Colonic mucosa (tissue), 4 donors: ENCODE results near the gene FUT8. TPM values are rescaled to one million over a fixed set of nuclear protein-coding genes. Genes with fewer than 3 reads are reported as not detected.

Source experiments
- DNase-seq: peaks from one replicate; pipeline ENCODE4 v3.0.0-alpha.2; 2020
- H3K27ac ChIP-seq: fragments of 200-600 bp; one replicate; pipeline ENCODE4 v1.8.0; 2021
- H3K27me3 ChIP-seq: fragments of 200-600 bp; one replicate; pipeline ENCODE4 v1.8.0; 2021
- H3K36me3 ChIP-seq: fragments of 200-600 bp; one replicate; pipeline ENCODE4 v1.8.0; 2021
- H3K4me1 ChIP-seq: fragments of 200-600 bp; one replicate; pipeline ENCODE4 v1.8.0; 2021; ENCODE audit warnings: mild to moderate bottlenecking
- H3K4me3 ChIP-seq: fragments of 200-600 bp; one replicate; pipeline ENCODE4 v1.8.0; 2021
- H3K9ac ChIP-seq, 2 donors: one replicate each; pipeline ENCODE4 v1.7.0; 2013; ENCODE audit warnings: control low read depth in 2 of 2, low read depth in 2 of 2, low read length in 2 of 2
- H3K9me3 ChIP-seq: fragments of 200-600 bp; one replicate; pipeline ENCODE4 v1.8.0; 2021
- intact Hi-C: fragments of 100-400 bp; cut with DNase I; formaldehyde crosslinking; loops from one replicate; pipeline ENCODE4 v1.14.1; 2022
- total RNA-seq, 2 donors: library from RNA; stranded (reverse); fragmentation: NEBNext Ultra II Directional in 1 of 2; extraction: Animal tissue kit (Norgen Biotek cat#: 25700) in 1 of 2; gene quantifications; one replicate each; pipeline ENCODE4 v1.2.1, GENCODE V29; 2021
- TF ChIP-seq, protein P1 (sequence below): fragments of 200-600 bp; IDR thresholded peaks from one replicate; pipeline ENCODE4 v1.8.0; 2022; ENCODE audit warnings: antibody characterized with exemption, mild to moderate bottlenecking
- donor health status: healthy.
- donor health status: DM: no; HTN: no; CAD: no.
- donor health status: DM: no; HTN: no; CAD: no.

FUT8 gene
- total RNA-seq, 2 donors from 2014 or later: 28.8 to 37.2 TPM

DNA sequence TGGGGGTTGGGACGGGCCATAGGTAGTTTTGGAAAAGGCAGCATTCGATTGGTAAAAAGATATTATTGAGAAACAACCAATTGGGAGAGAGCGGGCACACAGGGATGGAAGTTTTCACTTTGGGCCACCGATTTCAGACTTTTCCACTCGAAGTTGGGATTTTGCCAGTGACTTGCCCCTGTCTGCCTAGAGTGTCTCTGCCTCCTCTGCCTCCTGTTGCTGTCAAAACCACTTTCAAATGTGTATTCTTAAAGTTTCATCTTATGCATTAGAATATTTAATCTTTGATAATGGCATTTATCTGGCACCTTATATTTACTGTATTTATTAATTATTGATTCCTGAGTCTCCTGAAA, 182.3 kb downstream of the FUT8 start:
- Histone ChIP-seq H3K36me3 (no peaks in the 10 kb centered on the region), H3K9ac (no peak overlapping the region), H3K9me3 (no peaks in the 10 kb centered on the region), H3K27me3 (no peaks in the 10 kb centered on the region), H3K4me3 (no peak overlapping the region), H3K27ac (no peak overlapping the region), H3K4me1 (no peaks in the 10 kb centered on the region)
- TF ChIP-seq, protein P1, sequence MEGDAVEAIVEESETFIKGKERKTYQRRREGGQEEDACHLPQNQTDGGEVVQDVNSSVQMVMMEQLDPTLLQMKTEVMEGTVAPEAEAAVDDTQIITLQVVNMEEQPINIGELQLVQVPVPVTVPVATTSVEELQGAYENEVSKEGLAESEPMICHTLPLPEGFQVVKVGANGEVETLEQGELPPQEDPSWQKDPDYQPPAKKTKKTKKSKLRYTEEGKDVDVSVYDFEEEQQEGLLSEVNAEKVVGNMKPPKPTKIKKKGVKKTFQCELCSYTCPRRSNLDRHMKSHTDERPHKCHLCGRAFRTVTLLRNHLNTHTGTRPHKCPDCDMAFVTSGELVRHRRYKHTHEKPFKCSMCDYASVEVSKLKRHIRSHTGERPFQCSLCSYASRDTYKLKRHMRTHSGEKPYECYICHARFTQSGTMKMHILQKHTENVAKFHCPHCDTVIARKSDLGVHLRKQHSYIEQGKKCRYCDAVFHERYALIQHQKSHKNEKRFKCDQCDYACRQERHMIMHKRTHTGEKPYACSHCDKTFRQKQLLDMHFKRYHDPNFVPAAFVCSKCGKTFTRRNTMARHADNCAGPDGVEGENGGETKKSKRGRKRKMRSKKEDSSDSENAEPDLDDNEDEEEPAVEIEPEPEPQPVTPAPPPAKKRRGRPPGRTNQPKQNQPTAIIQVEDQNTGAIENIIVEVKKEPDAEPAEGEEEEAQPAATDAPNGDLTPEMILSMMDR: no peak
- intact Hi-C loops: loop anchor here (10.0 kb wide), 1 partner anchor 380 kb away; no protein-coding TSS in a partner anchor
- no peak for DNase-seq

DNA sequence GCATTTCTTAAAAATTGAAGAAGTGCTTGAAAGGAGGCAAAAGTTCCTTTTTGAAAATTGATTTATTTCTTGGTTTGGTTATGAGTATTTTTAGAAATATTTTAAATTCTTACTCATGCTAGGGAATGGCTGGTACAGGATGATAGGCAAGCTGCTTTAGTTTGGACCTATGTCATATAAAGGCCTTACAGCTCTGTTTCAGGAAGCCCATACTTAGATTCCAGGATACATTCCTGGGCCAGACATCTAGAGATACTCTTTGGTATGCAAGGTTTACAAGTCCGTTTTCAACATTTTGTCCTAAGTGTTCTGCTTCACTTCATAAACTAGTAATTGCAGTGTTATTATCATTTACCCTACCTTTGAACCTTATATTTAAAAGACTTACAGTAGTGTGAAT, 186.8 kb downstream of the FUT8 start:
- no peaks in the 10 kb centered on the region for H3K4me1 ChIP-seq
- TF ChIP-seq, protein P1: no peak
- intact Hi-C loops: loop anchor here (10.0 kb wide), 1 partner anchor 385 kb away; no protein-coding TSS in a partner anchor
- DNase-seq: no peak
- H3K9ac ChIP-seq: no peak overlapping the region
- H3K9me3 ChIP-seq: no peaks in the 10 kb centered on the region
- H3K4me3 ChIP-seq: no peak overlapping the region
- H3K36me3 ChIP-seq: no peaks in the 10 kb centered on the region
- no peak overlapping the region for H3K27ac ChIP-seq
- H3K27me3 ChIP-seq: no peaks in the 10 kb centered on the region

DNA sequence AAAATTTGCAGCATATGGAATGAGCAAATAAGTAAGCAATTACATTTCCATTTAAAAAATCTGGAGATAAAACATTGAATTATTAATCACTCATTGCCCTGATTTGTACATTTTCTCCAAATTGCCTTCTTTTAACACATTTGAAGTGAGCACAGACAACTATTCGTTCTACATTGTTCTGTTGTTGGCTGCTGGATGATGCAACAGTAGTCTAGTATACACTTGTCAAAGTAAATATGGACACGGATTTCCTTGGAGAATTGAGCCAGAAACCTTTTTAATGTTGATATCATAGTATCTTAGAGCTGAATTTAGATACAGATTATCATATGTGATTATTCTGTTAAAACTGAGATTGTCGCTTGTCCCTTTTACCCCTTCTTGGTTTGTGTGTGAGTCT, 188.2 kb downstream of the FUT8 start:
- no peak overlapping the region for H3K27ac ChIP-seq
- TF ChIP-seq, protein P1: no peak
- no peak overlapping the region for H3K4me3 ChIP-seq
- intact Hi-C loops: no loop called here
- no peak for DNase-seq
- H3K9me3 ChIP-seq: no peaks in the 10 kb centered on the region
- no peaks in the 10 kb centered on the region for H3K4me1 ChIP-seq
- H3K36me3 ChIP-seq: no peaks in the 10 kb centered on the region
- H3K9ac ChIP-seq: no peak overlapping the region
- no peaks in the 10 kb centered on the region for H3K27me3 ChIP-seq

DNA sequence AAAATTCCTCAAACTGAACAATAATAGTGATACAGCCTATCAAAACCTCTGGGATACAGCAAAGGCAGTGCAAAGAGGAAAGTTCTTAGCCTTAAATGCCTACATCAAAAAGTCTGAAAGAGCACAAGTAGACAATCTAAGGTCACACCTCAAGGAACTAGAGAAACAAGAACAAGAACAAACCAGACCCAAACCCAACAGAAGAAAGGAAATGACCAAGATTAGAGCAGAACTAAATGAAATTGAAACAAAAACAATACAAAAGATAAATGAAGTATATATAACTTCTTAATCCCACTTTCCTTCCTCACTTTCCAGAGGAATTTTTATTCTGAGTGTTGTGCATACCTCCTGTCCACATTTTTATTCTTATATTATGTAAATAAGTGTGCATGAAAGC, 192.0 kb downstream of the FUT8 start:
- DNase-seq: no peak
- TF ChIP-seq, protein P1: no peak
- H3K27ac ChIP-seq: no peak overlapping the region
- H3K4me1 ChIP-seq: no peaks in the 10 kb centered on the region
- intact Hi-C loops: no loop called here
- H3K27me3 ChIP-seq: no peaks in the 10 kb centered on the region
- H3K9me3 ChIP-seq: no peaks in the 10 kb centered on the region
- no peak overlapping the region for H3K4me3 ChIP-seq
- no peaks in the 10 kb centered on the region for H3K36me3 ChIP-seq
- H3K9ac ChIP-seq: no peak overlapping the region

DNA sequence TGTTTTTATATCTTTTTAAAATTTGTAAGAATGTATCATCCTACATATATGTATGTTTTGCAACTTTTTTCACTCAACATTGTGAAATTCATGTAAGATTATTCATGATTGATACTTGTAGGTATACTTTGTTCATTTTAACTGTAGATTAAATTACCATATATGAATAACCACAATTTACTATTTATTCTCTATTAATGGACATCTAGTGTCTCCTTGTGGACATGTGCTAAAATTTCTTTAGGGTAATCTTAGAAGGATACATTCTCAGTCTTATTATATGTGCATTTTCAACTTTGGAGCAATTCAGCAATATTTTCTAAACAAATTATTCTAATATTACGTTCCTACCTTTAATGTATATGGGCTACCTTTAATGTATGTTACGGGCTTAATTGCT, 192.4 kb downstream of the FUT8 start:
- DNase-seq: no peak
- no peaks in the 10 kb centered on the region for H3K4me1 ChIP-seq
- TF ChIP-seq, protein P1: no peak
- H3K27me3 ChIP-seq: no peaks in the 10 kb centered on the region
- H3K9me3 ChIP-seq: no peaks in the 10 kb centered on the region
- H3K27ac ChIP-seq: no peak overlapping the region
- H3K4me3 ChIP-seq: no peak overlapping the region
- H3K9ac ChIP-seq: no peak overlapping the region
- intact Hi-C loops: no loop called here
- no peaks in the 10 kb centered on the region for H3K36me3 ChIP-seq

DNA sequence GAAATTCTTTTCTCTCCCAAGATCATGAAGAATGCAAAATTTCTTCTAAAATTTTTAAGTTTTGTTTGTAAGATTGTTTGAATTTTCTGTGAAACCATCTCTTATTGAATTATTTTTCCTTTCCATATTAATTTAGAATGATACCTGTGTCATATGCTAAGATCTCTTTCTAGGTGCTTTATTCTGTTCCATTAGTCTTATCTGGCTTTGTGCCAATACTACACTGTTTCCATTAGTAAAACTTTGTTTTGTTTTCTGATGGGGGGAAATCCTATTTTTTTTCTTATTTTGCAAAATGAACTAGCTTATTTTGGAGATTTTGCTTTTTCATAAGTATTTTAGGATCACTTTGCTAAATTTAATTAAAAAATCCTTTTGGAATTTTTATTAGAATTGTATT, 193.9 kb downstream of the FUT8 start:
- Histone ChIP-seq H3K4me3 (no peak overlapping the region), H3K9ac (no peak overlapping the region), H3K36me3 (no peaks in the 10 kb centered on the region), H3K4me1 (no peaks in the 10 kb centered on the region), H3K27me3 (no peaks in the 10 kb centered on the region), H3K27ac (no peak overlapping the region), H3K9me3 (no peaks in the 10 kb centered on the region)
- intact Hi-C loops: no loop called here
- no peak for DNase-seq
- TF ChIP-seq, protein P1: no peak
